HL-60 (cell line): ENCODE results near the gene TMEM154.

Experiments
- DNase-seq, 2 experiments: peaks; one replicate each; pipeline ENCODE4 v3.0.0-alpha.2; 2010 to 2020; ENCODE audit warnings: low read depth in 1 of 2, low spot score in 1 of 2
- H3K27ac ChIP-seq: fragments of 250-450 bp; sonication (Bioruptor Pico); replicated peaks from 2 replicates; pipeline ENCODE4 v1.5.1; 2020; ENCODE audit warnings: mild to moderate bottlenecking, moderate library complexity
- H3K27me3 ChIP-seq: fragments of 250-450 bp; sonication (Bioruptor Pico); 2 replicates; pipeline ENCODE4 v1.5.1; 2021; ENCODE audit warnings: mild to moderate bottlenecking, moderate library complexity; ENCODE audit not compliant: insufficient read depth, poor library complexity, severe bottlenecking
- H3K4me3 ChIP-seq: replicated peaks from 2 replicates; pipeline ENCODE4 v1.5.1; 2011; ENCODE audit warnings: mild to moderate bottlenecking, control low read depth, low read length; ENCODE audit not compliant: insufficient read depth
- GABPA ChIP-seq: IDR thresholded peaks from 2 replicates; pipeline ENCODE4 v1.6.1; 2012; ENCODE audit warnings: low read depth
- POLR2AphosphoS5 ChIP-seq: IDR thresholded peaks from 2 replicates; pipeline ENCODE4 v1.6.1; 2012; ENCODE audit warnings: low read depth
- SPI1 ChIP-seq: IDR thresholded peaks from 2 replicates; pipeline ENCODE4 v1.6.1; 2012; ENCODE audit warnings: low read depth, mild to moderate bottlenecking, borderline replicate concordance
- TF ChIP-seq, protein P1 (sequence below): IDR thresholded peaks from 2 replicates; pipeline ENCODE4 v1.6.1; 2012; ENCODE audit warnings: low read depth; ENCODE audit not compliant: insufficient replicate concordance
- TF ChIP-seq, protein P2 (sequence below): IDR thresholded peaks from one replicate; pipeline ENCODE4 v1.5.1; 2011; ENCODE audit warnings: low read length, control low read depth, inconsistent platforms; ENCODE audit not compliant: insufficient read depth

The TMEM154 gene

DNA sequence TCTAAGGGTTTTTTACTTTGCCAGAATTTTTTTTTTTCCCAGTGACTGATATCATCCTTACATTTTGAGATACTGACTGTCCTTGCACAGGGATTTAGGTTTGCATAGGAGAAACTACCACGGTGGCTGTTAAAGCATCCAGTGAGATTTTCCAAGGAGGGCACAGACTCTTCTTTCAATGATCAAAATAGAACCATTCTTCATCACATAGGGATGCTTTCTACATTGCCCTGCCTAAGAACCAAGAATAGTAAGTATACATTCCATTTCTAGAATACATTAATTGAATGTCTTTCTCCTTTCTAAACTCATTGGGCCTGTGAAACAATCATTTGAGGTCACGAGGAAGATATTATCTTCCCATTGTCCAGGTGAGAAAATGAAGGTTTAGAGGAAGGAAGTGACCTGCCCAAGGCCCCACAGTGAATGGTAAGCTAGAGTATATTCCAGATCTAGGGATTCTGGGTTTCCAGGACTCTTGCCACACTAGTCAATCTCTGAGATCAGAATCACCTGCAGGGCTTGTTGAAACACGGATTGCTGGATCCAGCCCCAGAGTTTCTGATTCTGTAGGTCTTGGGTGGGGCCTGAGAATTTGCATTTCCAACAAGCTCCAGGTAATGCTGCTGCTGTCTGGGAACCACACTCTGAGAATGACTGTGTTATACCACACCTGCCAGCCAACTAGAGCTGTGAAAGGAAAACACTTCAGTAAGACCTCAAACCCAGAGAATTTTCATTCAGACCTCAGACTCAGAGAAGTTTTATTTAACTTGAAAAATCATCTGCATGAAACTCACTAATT lies 17.7 kb upstream of the TMEM154 start:
- DNase-seq = no peak
- no peaks in the 10 kb centered on the region for H3K27me3 ChIP-seq
- no peak overlapping the region for H3K4me3 ChIP-seq
- H3K27ac ChIP-seq = no peak overlapping the region
- TF ChIP-seq, protein P1, sequence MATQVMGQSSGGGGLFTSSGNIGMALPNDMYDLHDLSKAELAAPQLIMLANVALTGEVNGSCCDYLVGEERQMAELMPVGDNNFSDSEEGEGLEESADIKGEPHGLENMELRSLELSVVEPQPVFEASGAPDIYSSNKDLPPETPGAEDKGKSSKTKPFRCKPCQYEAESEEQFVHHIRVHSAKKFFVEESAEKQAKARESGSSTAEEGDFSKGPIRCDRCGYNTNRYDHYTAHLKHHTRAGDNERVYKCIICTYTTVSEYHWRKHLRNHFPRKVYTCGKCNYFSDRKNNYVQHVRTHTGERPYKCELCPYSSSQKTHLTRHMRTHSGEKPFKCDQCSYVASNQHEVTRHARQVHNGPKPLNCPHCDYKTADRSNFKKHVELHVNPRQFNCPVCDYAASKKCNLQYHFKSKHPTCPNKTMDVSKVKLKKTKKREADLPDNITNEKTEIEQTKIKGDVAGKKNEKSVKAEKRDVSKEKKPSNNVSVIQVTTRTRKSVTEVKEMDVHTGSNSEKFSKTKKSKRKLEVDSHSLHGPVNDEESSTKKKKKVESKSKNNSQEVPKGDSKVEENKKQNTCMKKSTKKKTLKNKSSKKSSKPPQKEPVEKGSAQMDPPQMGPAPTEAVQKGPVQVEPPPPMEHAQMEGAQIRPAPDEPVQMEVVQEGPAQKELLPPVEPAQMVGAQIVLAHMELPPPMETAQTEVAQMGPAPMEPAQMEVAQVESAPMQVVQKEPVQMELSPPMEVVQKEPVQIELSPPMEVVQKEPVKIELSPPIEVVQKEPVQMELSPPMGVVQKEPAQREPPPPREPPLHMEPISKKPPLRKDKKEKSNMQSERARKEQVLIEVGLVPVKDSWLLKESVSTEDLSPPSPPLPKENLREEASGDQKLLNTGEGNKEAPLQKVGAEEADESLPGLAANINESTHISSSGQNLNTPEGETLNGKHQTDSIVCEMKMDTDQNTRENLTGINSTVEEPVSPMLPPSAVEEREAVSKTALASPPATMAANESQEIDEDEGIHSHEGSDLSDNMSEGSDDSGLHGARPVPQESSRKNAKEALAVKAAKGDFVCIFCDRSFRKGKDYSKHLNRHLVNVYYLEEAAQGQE = no peak
- TF ChIP-seq POLR2AphosphoS5 (no peak), GABPA (no peak), SPI1 (no peak)
- TF ChIP-seq, protein P2, sequence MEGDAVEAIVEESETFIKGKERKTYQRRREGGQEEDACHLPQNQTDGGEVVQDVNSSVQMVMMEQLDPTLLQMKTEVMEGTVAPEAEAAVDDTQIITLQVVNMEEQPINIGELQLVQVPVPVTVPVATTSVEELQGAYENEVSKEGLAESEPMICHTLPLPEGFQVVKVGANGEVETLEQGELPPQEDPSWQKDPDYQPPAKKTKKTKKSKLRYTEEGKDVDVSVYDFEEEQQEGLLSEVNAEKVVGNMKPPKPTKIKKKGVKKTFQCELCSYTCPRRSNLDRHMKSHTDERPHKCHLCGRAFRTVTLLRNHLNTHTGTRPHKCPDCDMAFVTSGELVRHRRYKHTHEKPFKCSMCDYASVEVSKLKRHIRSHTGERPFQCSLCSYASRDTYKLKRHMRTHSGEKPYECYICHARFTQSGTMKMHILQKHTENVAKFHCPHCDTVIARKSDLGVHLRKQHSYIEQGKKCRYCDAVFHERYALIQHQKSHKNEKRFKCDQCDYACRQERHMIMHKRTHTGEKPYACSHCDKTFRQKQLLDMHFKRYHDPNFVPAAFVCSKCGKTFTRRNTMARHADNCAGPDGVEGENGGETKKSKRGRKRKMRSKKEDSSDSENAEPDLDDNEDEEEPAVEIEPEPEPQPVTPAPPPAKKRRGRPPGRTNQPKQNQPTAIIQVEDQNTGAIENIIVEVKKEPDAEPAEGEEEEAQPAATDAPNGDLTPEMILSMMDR = no peak

GRCh38 chr4:152696764-152697261 lies 17.0 kb upstream of the TMEM154 start:
- Histone ChIP-seq H3K27ac (no peak overlapping the region), H3K4me3 (no peak overlapping the region)

GRCh38 chr4:152693871-152694270 lies 14.1 kb upstream of the TMEM154 start:
- no peak for TF ChIP-seq SPI1
- no peak for TF ChIP-seq POLR2AphosphoS5
- TF ChIP-seq GABPA = no peak
- TF ChIP-seq, protein P2 = no peak
- TF ChIP-seq, protein P1 = no peak
- Histone ChIP-seq H3K27me3 (no peaks in the 10 kb centered on the region), H3K27ac (no peak overlapping the region), H3K4me3 (no peak overlapping the region)
- no peak for DNase-seq

More at GRCh38 chr4:152696764-152697261, 17.0 kb upstream of the TMEM154 start:
- DNase-seq = peak in 1 of 2 experiments; percentile 28
- TF ChIP-seq GABPA (no peak), POLR2AphosphoS5 (no peak), SPI1 (no peak)
- TF ChIP-seq, protein P1 = no peak
- TF ChIP-seq, protein P2 = no peak
- H3K27me3 ChIP-seq = no peaks in the 10 kb centered on the region
